Panc1 (cell line): ENCODE results near the gene RARS2. TPM values are rescaled to one million over a fixed set of nuclear protein-coding genes. Genes with fewer than 3 reads are reported as not detected.

Source experiments
- ATAC-seq: fragments of 200-7000 bp; cut with Tn5 transposase; 2 replicates; pipeline ENCODE4 v1.9.1; 2020; ENCODE audit warnings: mild to moderate bottlenecking, moderate library complexity
- BruUV-seq: library from RNA; stranded (reverse); fragments of 400-500 nt; replicated peaks from 2 replicates; lab custom pipeline; 2021; lab: Mats Ljungman, UMichigan
- CTCF ChIA-PET: fragments of 300-600 bp; sonication (Branson Sonifier 250); formaldehyde crosslinking; loops from one replicate; lab custom pipeline; 2022; ENCODE audit warnings: antibody characterized with exemption; lab: Charles Lee
- POLR2A ChIA-PET: fragments of 300-600 bp; sonication (Branson Sonifier 250); formaldehyde crosslinking; loops from one replicate; lab custom pipeline; 2022; ENCODE audit warnings: antibody characterized with exemption; lab: Charles Lee
- DNase-seq: peaks from one replicate; pipeline ENCODE4 v3.0.0-alpha.2; 2010; ENCODE audit warnings: low read depth, low spot score
- H3K27ac ChIP-seq: 2 replicates; pipeline ENCODE4 v1.5.1; 2011; ENCODE audit warnings: mild to moderate bottlenecking, low read length, inconsistent platforms
- H3K27me3 ChIP-seq: fragments of 200-500 bp; sonication (Bioruptor generic); 2 replicates; pipeline ENCODE4 v1.6.0; 2014; ENCODE audit warnings: low read length, inconsistent platforms; ENCODE audit not compliant: control insufficient read depth, insufficient read depth
- H3K36me3 ChIP-seq: fragments of 200-500 bp; sonication (Bioruptor generic); 2 replicates; pipeline ENCODE4 v1.5.1; 2014; ENCODE audit warnings: inconsistent platforms, mild to moderate bottlenecking, low read length, moderate library complexity; ENCODE audit not compliant: control insufficient read depth, insufficient read depth
- H3K4me1 ChIP-seq: 2 replicates; pipeline ENCODE4 v1.5.1; 2011; ENCODE audit warnings: inconsistent platforms, mild to moderate bottlenecking, low read length, moderate library complexity; ENCODE audit not compliant: control insufficient read depth, insufficient read depth
- H3K4me3 ChIP-seq, 2 experiments: 2 replicates each; pipeline ENCODE4 v1.5.1; 2011 to 2012; ENCODE audit warnings: low read depth in 2 of 2, low read length in 2 of 2, mild to moderate bottlenecking in 2 of 2, inconsistent platforms in 1 of 2, moderate library complexity in 1 of 2
- H3K9me3 ChIP-seq: fragments of 200-500 bp; sonication (Bioruptor generic); 2 replicates; pipeline ENCODE4 v1.5.1; 2014; ENCODE audit warnings: low read depth, mild to moderate bottlenecking, inconsistent platforms, low read length, moderate library complexity; ENCODE audit not compliant: control insufficient read depth, insufficient read depth
- CTCF ChIP-seq: fragments of 450-650 bp; IDR thresholded peaks from 2 replicates; pipeline ENCODE4 v1.5.1; 2017; ENCODE audit warnings: mild to moderate bottlenecking
- POLR2AphosphoS5 ChIP-seq: IDR thresholded peaks from 2 replicates; pipeline ENCODE4 v1.6.1; 2012; ENCODE audit warnings: mild to moderate bottlenecking, low read depth, low read length, moderate library complexity
- REST ChIP-seq, 2 experiments: IDR thresholded peaks; 2 replicates each; pipeline ENCODE4 v1.6.1; 2011 to 2012; ENCODE audit warnings: low read depth in 2 of 2, control low read depth in 1 of 2, low read length in 1 of 2, mild to moderate bottlenecking in 1 of 2, moderate library complexity in 1 of 2; ENCODE audit not compliant: insufficient read depth in 1 of 2
- SIN3A ChIP-seq: IDR thresholded peaks from 2 replicates; pipeline ENCODE4 v1.6.1; 2012; ENCODE audit warnings: low read depth, mild to moderate bottlenecking, low read length, moderate library complexity, borderline replicate concordance; ENCODE audit not compliant: insufficient read depth
- TCF7L2 ChIP-seq: IDR thresholded peaks from 2 replicates; pipeline ENCODE4 v1.6.1; 2011; ENCODE audit warnings: mild to moderate bottlenecking, low read depth, low read length, inconsistent platforms
- in situ Hi-C: cut with HindIII; loops from 2 replicates; pipeline ENCODE4 v1.10.0; 2016; ENCODE audit warnings: low sequenced_read_pairs, low pct_unique_long_range_greater_than_20kb
- intact Hi-C: fragments of 100-400 bp; cut with micrococcal nuclease; formaldehyde crosslinking; loops from one replicate; pipeline ENCODE4 v1.10.0; 2022; ENCODE audit not compliant: unreplicated experiment
- total RNA-seq: library from RNA; stranded (reverse); gene quantifications from one replicate; pipeline ENCODE4 v1.2.1, GENCODE V29; 2021; ENCODE audit not compliant: unreplicated experiment

The RARS2 gene
- total RNA-seq, 1 experiment from 2014 or later, result 38.3 TPM

GRCh38 chr6:87606199-87606598, 16.4 kb upstream of the RARS2 start:
- ATAC-seq (no peak), DNase-seq (no peak)
- Histone ChIP-seq H3K9me3 (no peaks in the 10 kb centered on the region), H3K4me3 (no peak overlapping the region), H3K36me3 (peaks cover 21% of the 10 kb centered on the region), H3K27me3 (no peaks in the 10 kb centered on the region), H3K27ac (no peak overlapping the region), H3K4me1 (no peaks in the 10 kb centered on the region)
- no peak for TF ChIP-seq CTCF
- no peak for TF ChIP-seq POLR2AphosphoS5
- no peak for TF ChIP-seq TCF7L2
- TF ChIP-seq SIN3A, result no peak
- no peak for TF ChIP-seq REST (IDR thresholded peaks at IDR 0.05; ENCODE audit: insufficient read depth in 1 of 2, low read depth in 2 of 2, low read length in 1 of 2)
- ChIA-PET POLR2A (no interaction called here), CTCF (no interaction called here)
- in situ Hi-C loops, result no loop called here
- no TSS peak for BruUV-seq
- intact Hi-C loops, result no loop called here

GRCh38 chr6:87600576-87600975, 10.8 kb upstream of the RARS2 start:
- TF ChIP-seq TCF7L2 (no peak), CTCF (no peak), SIN3A (no peak), REST (IDR thresholded peaks at IDR 0.05; ENCODE audit: insufficient read depth in 1 of 2, low read depth in 2 of 2, low read length in 1 of 2) (no peak), POLR2AphosphoS5 (no peak)
- H3K4me1 ChIP-seq, result no peaks in the 10 kb centered on the region
- no peaks in the 10 kb centered on the region for H3K27me3 ChIP-seq
- H3K9me3 ChIP-seq, result no peaks in the 10 kb centered on the region
- H3K27ac ChIP-seq, result no peak overlapping the region
- ChIA-PET POLR2A (no interaction called here), CTCF (no interaction called here)
- intact Hi-C loops (no loop called here), in situ Hi-C loops (no loop called here)
- BruUV-seq, result TSS peak; percentile 24
- H3K4me3 ChIP-seq, result no peak overlapping the region
- no peak for ATAC-seq
- H3K36me3 ChIP-seq, result peaks cover 9% of the 10 kb centered on the region
- DNase-seq, result no peak
